GM12872 (cell line): ENCODE data around the gene TFG.
A peak's percentile ranks its signal among the peaks of the same experiment; 100 is the strongest.

Source experiments
- CTCF ChIP-seq: IDR thresholded peaks from 3 replicates; pipeline ENCODE4 v1.5.1; 2011; ENCODE audit warnings: low read depth, mild to moderate bottlenecking, low read length, moderate library complexity; ENCODE audit not compliant: insufficient read depth

TFG gene

DNA sequence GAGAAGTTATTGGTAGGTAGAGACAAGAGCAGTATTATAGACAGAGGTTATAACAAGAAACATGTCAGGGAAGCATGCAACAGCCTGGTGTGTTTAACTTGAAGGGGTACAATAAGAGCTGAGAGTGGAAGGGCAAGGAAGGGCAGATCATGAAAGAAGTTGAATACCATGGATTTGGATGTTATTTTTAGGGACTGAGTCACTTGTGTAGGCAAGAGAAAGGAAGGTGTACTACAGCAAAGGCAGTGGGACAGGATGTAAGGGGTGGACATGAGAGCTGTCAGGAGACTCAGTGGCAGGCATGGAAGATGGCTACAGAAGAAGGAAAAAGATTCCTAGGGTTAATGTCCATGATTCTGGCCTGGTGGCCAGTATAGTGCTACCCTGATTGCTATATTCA lies 66.4 kb downstream of the TFG start:
- TF ChIP-seq CTCF, result no peak

GRCh38 chr3:100776097-100776729 lies 66.9 kb downstream of the TFG start:
- TF ChIP-seq CTCF, result no peak

- TF ChIP-seq CTCF, result peak; percentile 35
Measured at GRCh38 chr3:100776746-100777145, 67.5 kb downstream of the TFG start.

DNA sequence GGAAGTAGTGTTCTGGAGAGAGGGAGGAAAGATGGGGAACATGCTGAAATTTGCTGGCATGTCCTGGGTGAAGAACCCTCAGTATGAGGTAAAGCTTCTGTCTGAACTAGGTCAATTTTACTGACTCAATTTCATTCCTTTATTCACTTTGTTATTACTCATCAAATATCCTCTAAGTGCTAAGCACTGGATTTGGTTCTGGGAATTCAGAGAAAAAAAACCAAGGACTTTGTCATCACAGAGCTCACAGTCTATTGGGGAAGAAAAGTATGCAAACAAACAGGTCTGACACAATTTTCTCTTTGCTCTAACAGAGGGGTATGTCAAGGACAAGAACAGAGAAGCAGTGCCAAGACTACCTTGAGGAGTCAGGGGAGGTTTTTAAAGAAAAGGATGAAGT lies 68.0 kb downstream of the TFG start:
- no peak for TF ChIP-seq CTCF

GRCh38 chr3:100779480-100779879 lies 70.2 kb downstream of the TFG start:
- TF ChIP-seq CTCF, result no peak

DNA sequence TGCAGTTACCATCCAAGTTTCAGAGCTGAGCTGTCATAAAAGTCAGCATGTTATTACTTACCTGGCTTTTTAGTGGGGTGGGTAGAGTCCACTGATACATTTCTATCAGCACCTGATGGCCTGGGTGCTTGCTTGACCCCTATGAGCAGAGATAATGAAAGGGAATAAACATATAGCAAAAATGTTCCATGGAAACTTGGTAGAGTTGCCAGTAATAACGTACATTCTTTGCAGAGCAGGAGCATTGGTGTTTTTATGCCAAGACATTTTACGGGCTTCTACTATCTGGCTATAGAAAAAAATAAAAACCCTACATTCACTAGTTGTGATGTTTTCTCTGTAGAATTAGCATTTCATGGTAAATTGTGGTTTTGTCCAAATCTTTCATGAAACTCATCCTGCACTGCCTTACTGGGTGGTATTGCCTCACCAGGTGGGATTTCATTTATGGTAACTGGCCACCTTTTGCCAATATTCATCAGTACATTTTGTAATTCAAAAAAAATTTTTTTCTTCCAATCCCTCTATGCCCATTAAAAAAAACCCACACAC lies 70.9 kb downstream of the TFG start:
- TF ChIP-seq CTCF, result no peak

- TF ChIP-seq CTCF, result no peak
Measured at GRCh38 chr3:100781301-100781700, 72.0 kb downstream of the TFG start.

DNA sequence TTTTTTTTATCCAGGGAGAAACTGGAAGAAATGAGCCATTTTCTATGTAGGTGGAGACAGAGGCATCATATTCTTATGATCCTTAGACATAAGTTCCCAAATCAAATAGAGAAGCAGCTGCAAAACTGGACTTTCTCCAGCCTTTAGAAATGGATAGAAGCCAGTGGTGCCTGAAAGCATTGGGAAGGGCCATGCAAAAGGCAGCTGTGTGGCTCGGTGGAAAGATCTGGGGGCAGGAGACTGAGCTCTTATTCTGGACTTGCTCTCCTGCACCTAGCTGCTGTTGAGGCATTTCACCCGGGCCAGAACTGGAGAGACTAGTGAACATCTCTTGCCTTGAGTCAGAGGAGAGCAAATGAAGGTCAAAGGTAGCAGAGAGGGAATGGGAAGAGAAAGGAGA lies 73.1 kb downstream of the TFG start:
- no peak for TF ChIP-seq CTCF
